Endodermal cell (in vitro differentiated cells): ENCODE measurements around the gene PCDH19. TPM values are rescaled to one million over a fixed set of nuclear protein-coding genes. Genes with fewer than 3 reads are reported as not detected.

Experiments used
- DNase-seq: peaks from one replicate; pipeline ENCODE4 v3.0.0-alpha.2; 2017
- H3K27ac ChIP-seq: 2 replicates; pipeline ENCODE4 v1.5.1; 2013; ENCODE audit warnings: mild to moderate bottlenecking, low read depth, low read length, moderate library complexity
- H3K27me3 ChIP-seq: 2 replicates; pipeline ENCODE4 v1.6.1; 2013; ENCODE audit warnings: mild to moderate bottlenecking, low read length, moderate library complexity; ENCODE audit not compliant: insufficient read depth, control insufficient read depth, poor library complexity, severe bottlenecking
- H3K36me3 ChIP-seq: 2 replicates; pipeline ENCODE4 v1.7.0; 2013; ENCODE audit warnings: mild to moderate bottlenecking, low read length, moderate library complexity; ENCODE audit not compliant: control insufficient read depth, insufficient read depth
- H3K4me1 ChIP-seq: one replicate; pipeline ENCODE4 v1.7.0; 2013; ENCODE audit warnings: low read length; ENCODE audit not compliant: control insufficient read depth, insufficient read depth
- H3K4me3 ChIP-seq: 2 replicates; pipeline ENCODE4 v1.5.1; 2013; ENCODE audit warnings: mild to moderate bottlenecking, low read length, moderate library complexity
- H3K9ac ChIP-seq: 2 replicates; pipeline ENCODE4 v1.6.1; 2013; ENCODE audit warnings: mild to moderate bottlenecking, low read length, moderate library complexity; ENCODE audit not compliant: poor library complexity, severe bottlenecking; ENCODE audit errors: extremely low read depth
- H3K9me3 ChIP-seq: 2 replicates; pipeline ENCODE4 v1.6.1; 2013; ENCODE audit warnings: mild to moderate bottlenecking, low read length, moderate library complexity; ENCODE audit not compliant: control insufficient read depth
- H3K27ac Mint-ChIP-seq: 2 replicates; pipeline ENCODE4 v1.8.0; 2020; ENCODE audit warnings: mixed read lengths
- H3K27me3 Mint-ChIP-seq: 2 replicates; pipeline ENCODE4 v1.8.0; 2021; ENCODE audit warnings: mild to moderate bottlenecking, mixed read lengths; ENCODE audit not compliant: insufficient read depth
- H3K36me3 Mint-ChIP-seq: 2 replicates; pipeline ENCODE4 v1.8.0; 2020; ENCODE audit warnings: low read depth, mixed read lengths
- H3K4me1 Mint-ChIP-seq: 2 replicates; pipeline ENCODE4 v1.8.0; 2020; ENCODE audit warnings: mixed read lengths
- H3K4me3 Mint-ChIP-seq: 2 replicates; pipeline ENCODE4 v1.8.0; 2020; ENCODE audit warnings: mild to moderate bottlenecking, moderate library complexity, mixed read lengths
- H3K9me3 Mint-ChIP-seq: 2 replicates; pipeline ENCODE4 v1.8.0; 2020; ENCODE audit warnings: mild to moderate bottlenecking, mixed read lengths
- CTCF ChIP-seq: fragments of 200-600 bp; sonication (generic); conservative IDR thresholded peaks from 2 replicates; pipeline ENCODE4 v1.5.0; 2021; ENCODE audit warnings: antibody characterized with exemption, mild to moderate bottlenecking
- WGBS, 2 experiments: methylation state at CpG; one replicate each; pipeline versions ENCODE4 v1.1.5 to v1.1.7; 2013; ENCODE audit warnings: missing lambda C conversion rate in 2 of 2, mixed read lengths in 1 of 2; ENCODE audit not compliant: insufficient coverage in 1 of 2, insufficient read length in 1 of 2; 5-methylcytosine and 5-hydroxymethylcytosine counted together
- total RNA-seq, 2 donors: library from RNA; stranded (reverse); fragmentation: NEBNext Ultra II Directional in 1 of 2; extraction: Animal tissue kit (Norgen Biotek cat#: 25700) in 1 of 2; gene quantifications; 2 replicates in 1 of 2; 3 replicates in 1 of 2; pipeline ENCODE4 v1.2.1, GENCODE V29; 2021

The PCDH19 gene
- total RNA-seq, 2 donors from 2014 or later: 0.20 to 1.5 TPM

GRCh38 chrX:100294965-100295364 is 115.1 kb downstream of the PCDH19 start:
- Histone ChIP-seq H3K36me3 (no peaks in the 10 kb centered on the region), H3K4me3 (no peak overlapping the region), H3K4me1 (no peaks in the 10 kb centered on the region), H3K27ac (no peak overlapping the region), H3K9me3 (no peaks in the 10 kb centered on the region), H3K27me3 (no peaks in the 10 kb centered on the region), H3K9ac (no peak overlapping the region)
- TF ChIP-seq CTCF: no peak
- no peaks in the 10 kb centered on the region for H3K27me3 Mint-ChIP-seq
- H3K4me1 Mint-ChIP-seq: peaks cover 53% of the 10 kb centered on the region
- H3K9me3 Mint-ChIP-seq: no peaks in the 10 kb centered on the region
- no peaks in the 10 kb centered on the region for H3K36me3 Mint-ChIP-seq
- DNase-seq: no peak
- no peak overlapping the region for H3K27ac Mint-ChIP-seq
- WGBS, 2 experiments: 60 to 91% methylated on average over 1 to 4 of the region's 4 CpGs
- H3K4me3 Mint-ChIP-seq: no peak overlapping the region

- no peak for DNase-seq
- H3K36me3 Mint-ChIP-seq: no peaks in the 10 kb centered on the region
- H3K4me1 Mint-ChIP-seq: peaks cover 24% of the 10 kb centered on the region
- Histone ChIP-seq H3K4me3 (no peak overlapping the region), H3K4me1 (no peaks in the 10 kb centered on the region), H3K9me3 (no peaks in the 10 kb centered on the region), H3K36me3 (no peaks in the 10 kb centered on the region), H3K27me3 (no peaks in the 10 kb centered on the region), H3K9ac (no peak overlapping the region), H3K27ac (no peak overlapping the region)
- TF ChIP-seq CTCF: no peak
- no peak overlapping the region for H3K27ac Mint-ChIP-seq
- H3K9me3 Mint-ChIP-seq: no peaks in the 10 kb centered on the region
- H3K27me3 Mint-ChIP-seq: no peaks in the 10 kb centered on the region
- no peak overlapping the region for H3K4me3 Mint-ChIP-seq
These were observed 121.0 kb downstream of the PCDH19 start for GRCh38 chrX:100289066-100289558.

GRCh38 chrX:100277231-100277630 is 132.8 kb downstream of the PCDH19 start:
- Histone ChIP-seq H3K36me3 (no peaks in the 10 kb centered on the region), H3K27me3 (no peaks in the 10 kb centered on the region), H3K27ac (no peak overlapping the region), H3K9me3 (no peaks in the 10 kb centered on the region), H3K9ac (no peak overlapping the region), H3K4me1 (no peaks in the 10 kb centered on the region), H3K4me3 (no peak overlapping the region)
- Mint-ChIP-seq H3K36me3 (no peaks in the 10 kb centered on the region), H3K4me3 (no peak overlapping the region), H3K27me3 (no peaks in the 10 kb centered on the region), H3K27ac (no peak overlapping the region), H3K9me3 (no peaks in the 10 kb centered on the region), H3K4me1 (no peaks in the 10 kb centered on the region)
- 88% methylated on average over 1 of the region's 1 CpG; no CpG with 5 or more reads in 1 of the 2 experiments for WGBS, 2 experiments
- DNase-seq: no peak
- no peak for TF ChIP-seq CTCF
